GM18505 (cell line): ENCODE data around the gene ARMH3.

Experiments
- ATAC-seq: cut with Tn5 transposase; IDR thresholded peaks from one replicate; pipeline ENCODE4 v1.9.1; 2021; ENCODE audit not compliant: unreplicated experiment
- POLR2A ChIP-seq: IDR thresholded peaks from 4 replicates; pipeline ENCODE4 v1.6.1; 2011; ENCODE audit warnings: borderline replicate concordance; ENCODE audit not compliant: insufficient read depth, insufficient read length; ENCODE audit errors: extremely low read depth

Gene ARMH3

DNA sequence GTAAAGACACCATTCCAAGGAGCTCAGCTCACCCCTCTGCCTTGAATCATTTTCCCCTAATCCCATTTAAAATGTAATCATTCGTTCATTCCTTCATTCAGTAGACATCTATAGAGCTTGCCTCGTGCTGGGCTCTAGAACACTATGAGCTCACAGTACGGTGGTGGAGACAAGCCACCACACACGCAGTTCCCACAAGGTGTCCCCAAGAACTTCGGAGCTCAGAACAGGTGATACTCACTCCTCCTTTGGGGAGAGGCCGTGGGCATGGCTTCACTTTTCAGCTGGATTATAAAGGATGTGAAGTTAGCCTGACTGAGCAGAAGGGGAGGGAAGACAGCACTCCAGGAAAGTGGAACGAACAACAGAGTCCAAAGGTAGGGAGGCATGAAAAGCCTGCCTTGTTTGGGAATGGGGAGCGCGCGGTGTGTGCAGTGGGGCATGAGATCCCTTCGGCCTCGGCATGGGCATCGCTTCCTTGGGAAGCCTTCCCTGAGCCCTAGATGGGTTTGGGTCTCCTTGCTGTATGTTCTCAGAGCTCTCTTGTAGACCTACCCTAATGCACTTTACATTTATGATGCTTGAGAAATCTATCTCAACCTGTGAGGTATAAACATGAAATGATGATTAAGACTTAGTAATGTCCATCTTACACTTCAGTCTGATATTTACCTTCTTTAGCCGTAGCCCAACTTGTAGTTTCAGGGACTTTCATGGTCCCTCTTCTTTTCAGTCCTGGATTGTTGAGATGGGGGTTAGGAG lies 236.9 kb downstream of the ARMH3 start:
- peak; percentile 23 for ATAC-seq
- TF ChIP-seq POLR2A, result no peak

DNA sequence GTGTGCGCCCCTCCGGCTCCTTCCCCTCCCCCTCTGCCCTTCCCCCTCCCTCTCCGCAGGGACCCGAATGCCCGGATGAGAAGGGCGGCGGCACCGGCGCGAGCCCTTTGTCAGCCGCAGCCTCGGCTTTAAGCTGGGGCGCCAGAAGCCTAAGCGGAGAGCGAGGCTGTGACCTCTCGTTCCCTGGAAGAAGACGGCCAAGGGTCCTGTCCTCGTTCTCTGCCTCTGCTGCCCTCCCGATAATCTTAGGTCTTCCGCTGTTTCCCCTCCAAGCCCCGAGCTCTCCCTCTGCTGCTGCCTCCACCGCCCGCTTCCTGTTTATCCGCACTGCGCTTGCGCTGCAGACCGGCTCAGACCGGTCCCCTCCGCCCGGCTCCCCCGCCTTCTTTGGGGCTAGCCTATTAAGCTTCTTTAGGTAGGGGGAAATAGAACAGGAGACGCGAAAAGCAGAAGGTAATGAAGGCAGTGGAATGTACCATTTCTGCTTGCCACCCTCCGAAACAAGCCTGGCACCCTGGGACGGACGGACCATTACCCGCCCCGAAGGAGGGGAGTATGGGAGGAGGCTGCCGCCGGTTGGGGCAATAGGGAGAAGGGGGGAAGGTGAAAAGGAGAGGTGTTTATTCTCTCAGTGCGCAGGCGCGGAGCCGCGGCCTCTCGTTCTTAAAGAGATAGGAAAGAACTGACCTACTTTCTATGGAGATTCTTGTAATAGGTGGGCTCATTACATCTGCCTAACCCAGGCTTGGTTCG lies 237.7 kb downstream of the ARMH3 start, which contains the start of gene OGA:
TSS of gene OGA (minus strand) at position 326 of the 753 bp plus-strand sequence. CDS start 422 bp downstream, outside the sequence.
- peak; percentile 83 for ATAC-seq
- TF ChIP-seq POLR2A, result peak; percentile 97

DNA sequence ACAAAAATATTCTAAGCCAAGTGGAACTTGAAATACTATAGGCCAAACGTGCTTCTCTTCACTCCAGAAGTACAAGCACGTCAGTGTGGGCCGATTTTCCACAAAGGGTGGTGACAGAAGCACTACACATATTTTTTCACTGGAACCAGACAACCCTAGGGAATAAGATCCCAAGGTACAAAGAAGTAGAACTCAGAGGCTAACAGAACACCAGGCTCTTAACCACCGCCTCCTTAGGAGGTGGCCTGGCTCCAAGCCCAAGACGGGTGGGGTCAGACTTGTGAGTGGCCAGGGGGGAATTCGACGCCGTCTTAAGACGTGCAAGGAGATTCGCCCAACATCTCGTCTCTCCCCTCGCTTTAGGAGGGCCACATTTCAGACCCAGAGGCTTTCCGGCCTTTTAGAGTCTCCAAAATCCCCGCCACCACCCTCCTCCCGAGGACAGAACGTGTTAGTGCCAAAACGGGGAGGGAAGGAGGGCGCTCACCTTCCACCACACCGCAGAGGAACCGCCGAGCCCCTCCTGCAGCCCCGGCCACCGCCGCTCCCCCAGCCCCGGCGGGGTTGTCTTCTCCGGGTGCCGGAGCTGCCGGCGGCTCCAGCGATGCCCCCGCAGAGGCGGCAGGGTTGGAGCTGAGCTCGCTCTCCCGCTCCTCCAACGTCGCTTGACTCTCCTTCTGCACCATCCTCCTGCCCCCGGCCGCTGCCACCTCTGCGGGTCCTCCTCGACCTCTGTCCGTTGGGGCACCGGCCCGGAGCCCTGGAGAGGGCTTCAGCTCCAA lies 238.4 kb downstream of the ARMH3 start:
- TF ChIP-seq POLR2A, result no peak
- peak; percentile 5 for ATAC-seq

DNA sequence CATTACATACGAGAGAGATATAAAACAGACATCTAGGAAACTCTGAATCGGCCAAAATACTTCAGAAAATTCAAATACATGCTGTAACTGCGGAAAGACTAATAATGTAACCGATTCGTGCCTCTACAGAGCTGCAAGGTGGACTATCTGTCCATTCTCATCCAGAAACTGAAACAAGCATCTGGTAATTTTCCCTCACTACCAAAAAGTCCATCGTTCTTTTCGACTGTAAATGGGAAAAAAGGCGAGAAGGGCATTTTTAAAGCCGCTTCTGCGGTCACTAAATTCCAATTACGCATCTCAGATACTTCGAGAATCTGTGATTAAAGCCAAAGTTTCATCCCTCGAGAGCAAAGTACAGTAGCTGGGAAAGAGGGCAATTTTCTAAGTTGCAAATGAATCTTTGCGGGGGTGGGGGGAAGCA lies 239.0 kb downstream of the ARMH3 start:
- TF ChIP-seq POLR2A, result no peak
- ATAC-seq, result no peak

DNA sequence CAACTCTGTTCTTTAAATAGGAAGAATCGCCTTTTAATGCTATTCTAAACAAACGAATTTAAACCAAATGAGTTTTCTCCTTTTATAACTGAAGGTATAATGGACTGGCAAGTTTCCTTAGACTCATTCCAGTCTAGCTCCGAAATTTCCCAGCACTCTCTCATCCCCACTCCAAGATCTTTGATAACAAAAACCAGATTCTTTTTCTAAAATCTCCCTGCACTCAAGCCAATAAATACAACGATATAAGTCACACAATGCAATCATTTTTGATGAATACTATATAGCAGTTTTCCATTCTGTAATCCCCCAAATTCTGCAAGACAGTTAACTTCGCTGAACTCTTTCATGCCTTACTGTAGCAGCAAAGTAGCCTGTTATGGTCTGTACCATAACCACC lies 239.6 kb downstream of the ARMH3 start:
- no peak for ATAC-seq

DNA sequence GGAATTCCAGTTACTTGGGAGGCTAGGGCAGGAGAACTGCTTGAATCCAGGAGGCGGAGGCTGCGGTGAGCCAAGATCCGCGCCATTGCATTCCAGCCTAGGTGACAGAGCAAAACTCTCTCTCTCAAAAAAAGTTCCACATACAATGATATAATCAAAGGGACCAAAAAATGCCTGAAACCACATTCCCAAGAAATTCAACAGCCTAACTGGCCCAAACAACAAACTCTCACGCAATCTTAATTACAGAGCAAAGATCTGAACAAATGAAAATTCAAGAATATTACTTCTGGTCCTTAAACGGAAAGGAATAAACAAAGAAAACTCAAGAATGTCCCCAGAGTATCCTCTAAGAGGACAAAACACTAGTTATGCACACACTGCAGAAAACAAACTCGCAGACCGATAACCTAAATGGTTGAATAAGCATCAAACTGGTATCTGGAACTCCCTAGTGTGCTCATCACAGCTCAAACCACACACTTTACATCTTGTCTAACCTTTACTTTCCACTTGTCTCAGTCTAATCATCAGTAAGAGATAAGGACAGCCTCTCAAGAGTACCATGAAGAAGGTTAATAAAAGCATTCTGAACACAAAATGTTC lies 241.4 kb downstream of the ARMH3 start:
- TF ChIP-seq POLR2A, result no peak
- ATAC-seq, result no peak

More for the DNA sequence above, 239.6 kb downstream of the ARMH3 start:
- TF ChIP-seq POLR2A, result no peak

DNA sequence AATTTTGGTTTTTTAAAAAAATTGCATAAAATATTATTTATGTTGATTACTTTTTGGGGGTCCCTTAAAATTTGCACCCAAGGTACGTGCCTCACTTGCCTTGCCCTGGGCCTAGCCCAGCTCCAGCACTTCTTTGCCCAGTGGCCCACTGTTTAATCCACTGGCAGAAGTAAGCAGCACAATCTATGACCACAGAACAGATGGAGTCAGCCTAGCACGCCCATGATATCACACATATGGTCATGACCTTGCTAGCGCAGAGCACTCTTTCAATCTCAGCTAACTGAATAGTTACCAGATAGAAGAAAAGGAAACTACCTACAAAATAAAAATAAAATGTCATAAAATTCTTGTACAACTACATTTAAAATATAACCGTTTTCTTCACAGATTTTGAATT lies 243.4 kb downstream of the ARMH3 start:
- no peak for ATAC-seq
- no peak for TF ChIP-seq POLR2A

DNA sequence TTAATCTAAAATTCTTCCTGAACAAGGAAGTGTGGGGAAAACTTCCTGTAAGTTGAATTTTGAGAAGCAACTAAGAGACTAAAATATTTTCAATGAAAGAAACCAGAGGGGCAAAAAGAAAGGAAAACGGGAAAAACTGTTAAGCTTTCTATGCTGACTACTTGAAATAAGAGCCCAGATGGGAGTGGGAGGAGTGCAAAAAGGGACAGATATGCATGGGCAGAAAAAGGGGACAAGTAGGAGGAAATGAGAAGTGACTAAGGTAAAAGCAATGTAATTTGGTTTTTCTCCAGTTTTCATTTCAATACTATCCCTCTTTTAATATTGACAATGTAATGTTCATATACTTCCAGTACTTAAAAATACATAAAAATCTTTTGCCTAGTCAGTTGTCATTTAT lies 248.8 kb downstream of the ARMH3 start:
- no peak for ATAC-seq

DNA sequence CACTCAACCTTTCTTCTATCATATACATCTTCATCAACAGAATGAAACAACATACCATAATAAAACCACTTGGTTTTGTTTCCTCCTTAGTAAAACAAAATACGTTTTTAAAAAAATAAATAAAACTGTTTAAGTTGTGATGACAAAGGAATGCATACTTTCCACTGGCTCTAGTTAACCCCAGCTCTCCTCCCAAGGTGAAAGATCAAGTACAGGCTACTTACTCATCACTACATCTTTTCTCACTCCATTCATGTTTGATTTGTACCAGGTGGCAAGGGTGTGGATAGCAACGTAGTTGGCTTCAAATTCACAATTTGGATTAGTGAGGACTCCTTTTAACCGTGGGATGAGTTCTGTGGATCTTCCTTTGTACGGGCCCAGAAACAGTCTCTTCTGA lies 252.5 kb downstream of the ARMH3 start:
- TF ChIP-seq POLR2A, result no peak
- no peak for ATAC-seq

More for the DNA sequence above, 248.8 kb downstream of the ARMH3 start:
- no peak for TF ChIP-seq POLR2A

DNA sequence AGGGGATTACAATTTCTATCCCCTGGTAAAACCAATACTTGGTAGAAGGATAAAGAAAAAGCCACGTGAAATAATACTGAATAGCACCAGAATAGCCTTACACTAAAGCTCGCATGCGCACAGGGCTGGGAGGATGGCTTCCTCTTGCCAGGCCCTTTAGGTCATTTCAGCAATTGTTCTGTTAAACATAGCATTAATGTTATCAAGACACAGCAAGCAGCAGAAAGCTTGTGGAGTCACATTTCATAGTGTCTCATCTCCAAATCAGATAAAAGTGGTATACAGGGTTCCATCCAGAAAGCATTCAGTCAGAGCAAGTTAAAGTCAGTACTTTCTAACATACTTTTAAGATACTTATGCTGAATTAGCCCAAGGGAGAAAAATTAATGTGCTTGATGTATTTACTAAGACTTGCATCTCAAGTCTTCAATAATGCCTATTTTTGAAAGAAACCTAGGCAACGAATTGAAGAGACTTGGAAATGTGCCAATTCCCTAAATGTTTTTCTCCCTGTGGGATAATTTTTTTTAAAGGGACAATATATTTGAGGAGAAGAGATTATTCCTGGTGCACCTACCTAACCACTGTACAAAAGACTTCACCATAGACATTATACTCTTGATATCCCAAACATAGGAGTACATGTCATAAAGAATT lies 258.4 kb downstream of the ARMH3 start:
- TF ChIP-seq POLR2A, result no peak
- ATAC-seq, result no peak
